Measurements from ENCODE around the gene CTRB2.

Gene CTRB2

GRCh38 chr16:75196836-75197235 lies 10.1 kb downstream of the CTRB2 start:
- ChIA-PET CTCF (interaction anchor here (0.8 to 7.8 kb wide), 11 partner anchors 21 to 321 kb away, joined by 3 to 86 read pairs (median 4); partner anchors contain the start of gene CTRB1), POLR2A (no interaction called here)
- no peak for DNase-seq (ENCODE audit: extremely low spot score)
- no peak for TF ChIP-seq CTCF (IDR thresholded peaks at IDR 0.05; ENCODE audit: control extremely low read depth, extremely low read depth, low read depth, missing control alignments)

GRCh38 chr16:75195811-75196790 lies 10.9 kb downstream of the CTRB2 start:
- ChIA-PET CTCF (interaction anchor here (0.6 to 7.8 kb wide), 11 partner anchors 8 to 354 kb away, joined by 3 to 86 read pairs (median 4); partner anchors contain the start of gene CTRB1), POLR2A (no interaction called here)
- DNase-seq (ENCODE audit: extremely low spot score), result no peak
- no peak for TF ChIP-seq CTCF (IDR thresholded peaks at IDR 0.05; ENCODE audit: control extremely low read depth, extremely low read depth, low read depth, missing control alignments)

GRCh38 chr16:75193730-75194444 lies 13.1 kb downstream of the CTRB2 start:
- CTCF ChIA-PET, result interaction anchor here (1.2 kb wide), 1 partner anchor 40 kb away, joined by 3 read pairs; no protein-coding TSS in a partner anchor
- POLR2A ChIA-PET, result no interaction called here
- no peak for TF ChIP-seq CTCF (IDR thresholded peaks at IDR 0.05; ENCODE audit: control extremely low read depth, extremely low read depth, low read depth, missing control alignments)
- DNase-seq (ENCODE audit: extremely low spot score), result no peak

- TF ChIP-seq CTCF (IDR thresholded peaks at IDR 0.05; ENCODE audit: control extremely low read depth, extremely low read depth, low read depth, missing control alignments), result no peak
- POLR2A ChIA-PET, result no interaction called here
- no peak for DNase-seq (ENCODE audit: extremely low spot score)
- CTCF ChIA-PET, result interaction anchor here (1.2 kb wide), 1 partner anchor 41 kb away, joined by 3 read pairs; no protein-coding TSS in a partner anchor
Observed at GRCh38 chr16:75193265-75193650, 13.7 kb downstream of the CTRB2 start.

- CTCF ChIA-PET, result interaction anchor here (1.2 kb wide), 1 partner anchor 41 kb away, joined by 3 read pairs; no protein-coding TSS in a partner anchor
Observed at GRCh38 chr16:75192606-75193264, 14.2 kb downstream of the CTRB2 start.

More at GRCh38 chr16:75192606-75193264, 14.2 kb downstream of the CTRB2 start:
- TF ChIP-seq CTCF (IDR thresholded peaks at IDR 0.05; ENCODE audit: control extremely low read depth, extremely low read depth, low read depth, missing control alignments), result no peak
- DNase-seq (ENCODE audit: extremely low spot score), result no peak
- POLR2A ChIA-PET, result no interaction called here
